ENCODE results near the gene NDUFS5.
"Not testable (repeated sequence)": the region's sequence is repeated elsewhere in the genome, so short reads cannot be mapped to it uniquely, and the experiment has no call there.

Gene NDUFS5

DNA sequence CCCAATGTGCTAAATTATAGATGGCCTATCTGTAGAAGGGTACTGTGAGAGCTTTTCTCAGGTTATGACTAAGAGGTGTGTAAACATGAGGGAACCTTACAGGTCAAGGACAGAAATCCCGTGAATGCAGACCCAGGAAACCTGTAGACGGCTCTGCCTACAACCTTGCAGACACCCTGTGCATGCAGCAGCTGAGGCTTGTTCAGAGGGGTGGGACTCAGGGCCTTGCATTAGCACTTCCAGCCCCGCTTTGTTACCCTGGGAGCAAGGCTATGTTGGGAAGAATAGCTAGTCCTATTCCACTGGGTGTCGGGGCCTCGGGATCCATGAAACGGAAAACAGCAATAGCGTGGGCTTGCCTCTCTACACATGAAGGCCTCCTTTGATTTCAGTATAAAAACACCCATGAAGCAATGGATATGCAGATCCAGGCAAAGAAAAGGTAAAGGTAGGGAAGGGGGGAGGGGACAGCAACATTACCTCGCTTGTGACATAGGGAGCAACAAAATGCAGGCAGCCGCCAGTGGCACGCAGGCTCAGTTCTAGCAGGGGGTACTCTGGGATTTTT lies 9.5 kb upstream of the NDUFS5 start:
- DNase-seq: no peak

DNA sequence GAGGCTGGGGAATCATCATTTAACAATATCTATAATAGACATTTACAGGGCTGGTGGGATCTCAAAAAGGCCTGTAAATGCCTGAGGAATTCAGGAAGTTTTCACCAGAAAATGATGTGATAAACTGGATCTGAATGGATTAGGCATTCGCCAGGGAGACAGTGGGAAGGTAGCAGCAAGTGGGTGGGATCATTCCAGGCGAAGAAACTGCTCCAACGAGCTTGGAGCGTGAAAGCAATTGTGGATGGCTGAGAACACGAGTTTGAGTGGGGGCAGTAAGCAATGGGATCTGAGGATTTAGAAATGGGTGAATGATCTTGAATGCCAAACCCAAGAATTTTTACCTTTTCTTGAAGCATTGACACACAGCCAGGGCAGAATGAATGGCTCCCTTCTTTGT lies 8.9 kb upstream of the NDUFS5 start:
- no peak for DNase-seq

DNA sequence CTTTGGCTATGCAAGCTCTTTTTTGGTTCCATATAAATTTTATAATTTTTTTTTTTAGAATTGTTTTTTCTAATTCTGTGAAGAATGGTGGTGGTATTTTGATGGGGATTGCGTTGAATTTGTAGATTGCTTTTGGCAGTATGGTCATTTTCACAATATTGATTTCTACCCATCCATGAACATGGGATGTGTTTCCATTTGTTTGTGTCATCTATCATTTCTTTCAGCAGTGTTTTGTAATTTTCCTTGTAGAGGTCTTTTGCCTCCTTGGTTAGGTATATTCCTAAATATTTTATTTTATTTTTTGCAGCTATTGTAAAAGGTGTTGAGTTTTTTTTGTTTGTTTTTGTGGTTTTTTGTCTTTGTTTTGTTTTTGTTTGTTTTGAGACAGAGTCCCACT lies 5.7 kb upstream of the NDUFS5 start:
- not testable (repeated sequence) for DNase-seq

DNA sequence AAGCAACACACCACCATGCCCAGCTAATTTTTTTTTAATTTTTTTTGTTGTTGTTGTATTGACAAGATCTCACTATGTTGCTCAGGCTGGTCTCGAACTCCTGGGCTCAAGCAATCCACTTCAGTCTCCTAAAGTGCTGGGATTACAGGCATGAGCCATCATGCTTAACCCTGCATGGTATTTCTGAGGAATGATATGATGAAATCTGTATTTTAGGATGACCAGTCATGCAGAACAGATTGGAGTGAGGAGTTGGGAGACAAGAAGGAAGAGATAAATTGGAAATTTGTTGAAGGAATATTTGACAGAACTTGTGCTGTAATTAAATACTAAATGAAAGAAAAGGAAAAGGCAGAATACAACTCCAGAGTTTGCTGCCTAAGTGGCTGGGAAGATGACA lies 4.7 kb upstream of the NDUFS5 start:
- no peak for DNase-seq

DNA sequence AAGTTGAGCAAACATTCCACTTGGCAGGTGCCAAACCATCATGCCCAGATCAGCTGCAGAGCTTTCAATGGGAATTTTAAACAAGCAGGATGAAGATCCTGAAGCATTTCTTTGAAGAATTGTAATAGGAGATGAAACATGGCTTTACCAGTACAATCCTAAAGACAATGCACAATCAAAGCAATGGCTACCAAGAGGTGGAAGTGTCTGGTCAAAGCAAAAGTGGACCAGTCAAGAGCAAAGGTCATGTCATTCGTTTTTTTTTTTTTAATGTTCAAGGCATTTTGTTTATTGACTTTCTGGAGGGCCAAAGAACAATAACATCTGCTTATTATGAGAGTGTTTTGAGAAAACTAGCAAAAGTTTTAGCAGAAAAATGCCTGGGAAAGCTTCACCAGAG lies 3.0 kb upstream of the NDUFS5 start:
- no peak for DNase-seq

DNA sequence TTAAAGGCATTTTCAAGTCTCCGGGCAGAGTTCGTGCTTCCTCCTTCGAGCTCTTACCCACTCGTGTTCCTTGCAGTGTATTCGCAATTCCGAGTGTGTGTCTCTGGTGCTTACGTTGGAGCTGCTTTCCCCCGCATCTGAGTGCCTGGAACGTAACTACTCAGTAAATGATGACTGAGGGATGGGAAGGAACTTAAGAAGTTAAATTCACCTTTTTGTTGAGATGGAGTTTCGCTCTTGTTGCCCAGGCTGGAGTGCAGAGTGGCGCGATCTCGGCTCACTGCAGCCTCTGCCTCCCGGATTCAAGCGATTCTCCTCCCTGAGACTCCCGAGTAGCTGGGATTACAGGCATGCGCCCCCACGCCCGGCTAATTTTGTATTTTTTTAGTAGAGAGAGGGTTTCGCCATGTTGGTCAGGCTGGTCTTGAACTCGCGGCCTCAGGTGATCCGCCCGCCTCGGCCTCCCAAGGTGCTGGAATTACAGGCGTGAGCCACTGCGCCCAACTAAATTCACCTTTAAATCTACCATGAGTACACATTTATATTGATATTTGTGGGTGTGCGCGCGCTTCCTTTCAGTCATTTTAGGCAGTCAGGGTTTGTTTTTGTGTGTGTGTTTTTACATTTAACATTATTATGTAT lies 837 bp downstream of the NDUFS5 start:
- DNase-seq: no peak

DNA sequence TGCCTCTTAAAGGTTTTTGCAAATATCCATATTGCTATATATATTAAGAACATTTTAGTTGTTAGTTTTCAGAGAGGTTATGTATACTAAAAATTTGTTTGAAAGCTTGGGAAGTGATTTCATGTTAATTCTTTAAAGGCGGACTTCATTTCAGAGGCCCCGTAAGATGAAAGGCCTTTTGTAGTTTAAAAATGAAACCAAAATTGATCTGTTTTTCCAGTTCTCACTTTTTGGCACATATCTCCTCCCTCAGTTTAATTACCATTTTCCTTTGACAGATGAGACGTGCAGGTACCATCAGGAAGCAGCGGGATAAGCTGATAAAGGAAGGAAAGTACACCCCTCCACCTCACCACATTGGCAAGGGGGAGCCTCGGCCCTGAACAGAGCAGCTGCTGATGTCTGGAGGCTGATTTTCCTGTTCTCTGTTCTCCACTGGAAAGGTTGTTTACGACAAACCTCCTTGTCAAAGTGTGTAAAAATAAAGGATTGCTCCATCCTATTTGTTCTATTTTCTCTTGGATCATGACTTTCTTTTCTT lies 8.0 kb downstream of the NDUFS5 start:
- no peak for DNase-seq

DNA sequence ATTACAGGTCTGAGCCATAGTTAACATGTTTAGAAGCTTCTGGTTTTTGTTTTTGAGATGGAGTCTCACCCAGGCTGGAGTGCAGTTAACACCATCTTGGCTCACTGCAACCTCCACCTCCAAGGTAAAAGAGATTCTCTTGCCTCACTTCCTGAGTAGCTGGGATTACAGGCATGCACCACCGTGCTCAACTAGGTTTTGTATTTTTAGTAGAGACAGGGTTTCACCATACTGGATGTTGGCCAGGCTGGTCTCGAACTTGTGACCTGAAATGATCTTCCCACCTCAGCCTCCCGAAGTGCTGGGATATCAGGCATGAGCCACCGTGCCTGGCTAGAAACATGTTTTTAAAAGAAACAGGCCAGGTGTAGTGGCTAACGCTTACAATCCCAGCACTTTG lies 10.5 kb downstream of the NDUFS5 start:
- DNase-seq: no peak

DNA sequence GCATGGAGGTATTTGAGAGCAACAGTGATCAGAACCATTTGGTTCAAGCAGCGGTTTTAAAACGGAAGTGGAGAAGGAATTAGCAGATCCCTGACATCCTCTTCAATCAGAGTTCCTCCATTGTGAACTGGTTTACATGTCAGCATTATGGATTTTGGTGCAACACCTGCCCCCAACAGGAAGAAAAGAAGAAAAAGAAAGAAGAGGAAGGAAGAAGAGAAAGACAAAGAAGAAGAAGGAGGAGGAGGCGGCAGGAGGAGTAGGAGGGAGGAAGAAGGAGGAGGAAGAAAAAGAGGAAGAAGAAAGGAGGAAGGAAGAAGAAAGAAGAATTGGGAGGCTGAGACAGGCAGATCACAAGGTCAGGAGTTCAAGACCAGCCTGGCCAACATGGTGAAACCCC lies 17.4 kb downstream of the NDUFS5 start:
- no peak for DNase-seq

DNA sequence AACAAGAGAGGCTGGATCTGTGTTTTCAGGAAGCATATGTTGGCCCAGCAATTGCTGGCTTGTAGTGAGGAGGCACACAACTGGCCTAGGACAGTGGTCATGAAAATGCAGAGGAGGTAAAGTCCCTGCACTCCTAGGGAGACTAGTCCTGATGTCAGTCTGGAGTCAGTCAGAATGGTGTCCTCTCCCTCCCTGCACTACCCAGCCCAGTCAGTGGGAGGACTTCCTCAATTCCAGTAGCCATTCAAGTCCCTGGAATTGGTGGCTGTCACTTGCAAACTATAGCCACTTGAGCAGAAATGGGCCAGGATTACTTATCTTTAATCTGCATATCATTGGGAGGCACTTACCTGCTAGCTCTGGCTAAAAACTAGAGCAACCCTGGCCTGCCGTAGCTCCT lies 18.6 kb downstream of the NDUFS5 start:
- DNase-seq: no peak

DNA sequence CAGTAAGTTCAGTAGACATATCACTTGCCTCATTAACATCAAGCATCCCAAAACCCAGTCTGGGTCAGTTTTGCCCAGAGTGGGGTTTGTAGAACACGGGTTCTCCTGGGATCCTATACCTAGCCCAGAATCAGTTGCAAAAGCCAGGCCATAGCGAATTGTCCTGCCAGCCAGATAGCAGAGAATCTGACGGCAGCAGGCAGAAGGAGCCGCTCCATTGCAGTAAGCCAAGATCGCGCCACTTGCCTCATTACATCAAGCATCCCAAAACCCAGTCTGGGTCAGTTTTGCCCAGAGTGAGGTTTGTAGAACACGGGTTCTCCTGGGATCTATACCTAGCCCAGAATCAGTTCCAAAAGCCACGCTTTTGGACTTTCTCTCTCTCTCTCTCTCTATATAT lies 19.1 kb downstream of the NDUFS5 start:
- DNase-seq: no peak

DNA sequence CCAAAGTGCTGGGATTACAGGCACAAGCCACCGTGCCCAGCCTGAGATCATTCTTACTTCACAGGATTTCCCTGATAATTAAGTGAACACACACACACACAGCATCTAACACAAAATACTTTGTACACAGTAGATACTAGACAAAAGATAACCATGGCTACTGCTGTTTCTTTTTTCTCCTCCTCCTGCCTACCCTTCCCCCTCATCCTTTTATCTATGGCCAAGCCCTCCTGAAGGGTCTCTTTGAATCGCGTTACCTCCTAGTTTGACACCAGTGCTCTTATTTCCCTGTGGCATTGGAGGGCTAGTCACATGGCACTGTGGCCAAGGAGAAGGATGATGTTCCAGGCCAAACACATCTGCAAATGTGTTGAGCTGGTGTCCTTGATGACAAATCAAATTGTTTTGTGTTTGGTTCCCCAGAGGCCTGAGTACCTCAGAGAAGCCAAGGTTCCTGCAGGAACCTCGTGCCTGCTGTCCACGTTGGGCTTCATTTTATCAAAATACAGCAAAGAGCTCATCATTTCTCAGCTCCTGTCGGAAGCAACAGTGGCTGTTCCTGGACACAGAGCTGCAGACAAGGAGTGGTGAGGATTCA lies 20.6 kb downstream of the NDUFS5 start:
- no peak for DNase-seq

DNA sequence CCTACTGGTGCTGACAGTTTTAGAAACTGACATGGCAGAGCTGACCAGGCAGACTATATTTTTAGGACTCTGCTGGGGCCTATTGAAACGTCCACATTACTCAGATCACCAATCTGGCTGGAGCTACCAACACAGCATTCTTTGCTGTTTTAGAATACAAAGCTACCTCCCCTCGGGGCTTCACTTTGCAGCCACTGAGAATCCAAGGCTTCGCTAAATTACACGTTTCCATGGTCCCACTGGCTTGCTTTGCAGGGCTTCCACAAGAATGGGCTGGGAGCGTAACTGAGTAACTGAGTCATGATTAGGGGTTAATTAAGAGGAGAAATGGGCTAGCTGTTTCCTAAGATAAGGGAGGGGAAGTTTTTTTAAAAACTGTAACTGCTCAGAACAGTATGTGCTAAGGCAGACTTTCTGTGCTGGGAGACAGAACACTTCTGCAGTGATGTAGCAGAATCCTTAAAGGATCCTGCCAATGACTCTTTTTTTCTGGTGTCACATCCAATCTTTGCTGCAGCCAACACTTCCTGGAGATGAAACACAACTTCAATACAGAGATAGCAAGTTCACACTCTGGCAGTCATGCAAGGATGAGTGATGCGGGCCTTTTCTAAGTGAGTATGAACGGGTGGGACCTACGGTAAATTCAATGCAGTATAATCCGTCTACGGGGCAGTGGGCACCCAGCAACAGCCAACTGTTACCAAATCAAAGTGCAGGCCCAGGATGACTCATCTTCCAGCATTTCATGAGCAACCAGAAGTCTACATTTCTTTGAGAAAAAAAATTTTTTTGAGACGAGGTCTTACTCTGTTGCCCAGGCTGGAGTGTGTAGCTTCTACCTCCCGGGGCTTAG lies 21.5 kb downstream of the NDUFS5 start:
- no peak for DNase-seq

DNA sequence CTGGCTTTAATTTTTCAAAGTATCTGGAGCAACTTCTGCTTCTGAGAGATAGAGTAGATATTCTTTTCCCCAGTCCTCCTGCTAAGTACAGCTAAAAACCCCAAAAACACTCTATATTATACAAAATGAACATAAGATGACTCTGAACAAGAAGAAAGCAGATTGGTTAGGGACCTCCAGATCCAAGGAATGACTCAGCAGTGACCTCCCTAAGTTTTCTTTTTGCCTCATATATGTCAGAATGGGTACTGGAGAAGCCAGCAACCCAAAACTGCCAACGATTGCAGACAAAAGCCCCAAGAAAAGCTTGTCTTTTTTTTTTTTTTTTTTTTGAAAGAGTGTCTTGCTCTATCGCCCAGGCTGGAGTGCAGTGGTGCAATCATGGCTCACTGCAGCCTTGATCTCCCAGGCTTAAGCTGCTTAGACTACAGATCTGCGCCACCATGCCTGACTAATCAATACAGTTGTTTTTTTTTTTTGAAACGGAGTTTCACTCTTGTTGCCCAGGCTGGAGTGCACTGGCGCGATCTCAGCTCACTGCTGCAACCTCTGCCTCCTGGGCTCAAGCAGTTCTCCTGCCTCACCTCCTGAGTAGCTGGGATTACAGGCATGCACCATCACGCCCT lies 22.7 kb downstream of the NDUFS5 start:
- no peak for DNase-seq

DNA sequence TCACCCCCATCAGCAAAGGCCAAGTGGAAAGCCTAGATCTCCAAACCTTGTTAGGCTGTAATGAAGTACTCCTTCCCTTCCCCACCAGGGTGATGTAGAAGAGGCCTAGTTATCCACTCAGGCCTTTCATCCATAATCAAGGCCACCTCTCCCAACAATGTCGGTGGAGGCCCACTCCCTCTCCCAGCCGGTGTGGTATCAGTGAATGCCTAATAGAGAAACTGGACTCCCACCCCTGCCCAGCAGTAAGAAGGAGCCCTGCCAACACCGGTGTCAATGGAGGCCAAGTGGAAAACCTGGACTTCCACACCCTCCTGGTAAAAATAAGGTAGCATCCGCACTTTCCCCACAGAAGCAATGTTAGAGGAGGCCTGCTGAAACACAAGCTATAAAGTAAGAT lies 23.9 kb downstream of the NDUFS5 start:
- no peak for DNase-seq

DNA sequence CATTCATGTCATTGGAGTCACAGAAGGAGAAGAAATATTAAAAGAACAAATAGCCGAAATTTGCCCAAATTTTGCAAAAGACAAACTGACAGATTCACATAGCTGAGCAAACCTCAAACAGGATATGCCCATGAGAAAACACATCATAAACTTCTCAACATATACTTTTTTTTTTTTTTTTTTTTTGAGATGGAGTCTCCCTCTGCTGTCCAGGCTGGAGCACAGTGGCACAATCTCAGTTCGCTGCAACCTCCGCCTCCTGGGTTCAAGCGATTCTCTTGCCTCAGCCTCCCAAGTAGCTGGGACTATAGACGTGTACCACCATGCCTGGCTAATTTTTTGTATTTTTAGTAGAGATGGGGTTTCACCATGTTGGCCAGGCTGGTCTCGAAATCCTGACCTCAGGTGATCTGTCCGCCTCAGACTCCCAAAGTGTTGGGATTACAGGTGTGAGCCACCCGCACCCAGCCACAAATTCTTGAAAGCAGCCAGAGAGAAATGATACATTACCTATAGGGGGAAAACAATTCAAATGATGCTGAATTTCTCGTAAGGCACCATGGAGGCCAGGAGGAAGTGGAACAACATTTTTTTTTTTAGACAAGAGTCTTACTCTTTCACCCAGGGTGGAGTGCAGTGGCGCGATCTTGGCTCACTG lies 25.2 kb downstream of the NDUFS5 start:
- DNase-seq: not testable (repeated sequence)

DNA sequence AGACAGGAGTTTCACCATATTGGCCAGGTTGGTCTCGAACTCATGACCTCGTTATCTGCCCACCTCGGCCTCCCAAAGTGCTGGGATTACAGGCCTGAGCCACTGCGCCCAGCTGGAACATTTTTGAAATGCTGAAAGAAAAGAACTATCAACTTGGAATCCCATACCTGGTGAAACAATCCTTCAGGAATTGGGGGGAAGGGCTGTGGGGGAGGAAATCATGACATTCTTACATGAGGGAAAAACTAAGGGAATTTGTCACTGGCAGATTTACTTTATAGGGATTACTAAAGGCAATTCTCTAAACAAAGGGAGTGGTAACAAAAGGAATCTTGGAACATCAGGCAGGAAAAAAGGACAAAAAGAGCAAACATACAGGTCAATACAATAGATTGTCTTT lies 25.8 kb downstream of the NDUFS5 start:
- no peak for DNase-seq

DNA sequence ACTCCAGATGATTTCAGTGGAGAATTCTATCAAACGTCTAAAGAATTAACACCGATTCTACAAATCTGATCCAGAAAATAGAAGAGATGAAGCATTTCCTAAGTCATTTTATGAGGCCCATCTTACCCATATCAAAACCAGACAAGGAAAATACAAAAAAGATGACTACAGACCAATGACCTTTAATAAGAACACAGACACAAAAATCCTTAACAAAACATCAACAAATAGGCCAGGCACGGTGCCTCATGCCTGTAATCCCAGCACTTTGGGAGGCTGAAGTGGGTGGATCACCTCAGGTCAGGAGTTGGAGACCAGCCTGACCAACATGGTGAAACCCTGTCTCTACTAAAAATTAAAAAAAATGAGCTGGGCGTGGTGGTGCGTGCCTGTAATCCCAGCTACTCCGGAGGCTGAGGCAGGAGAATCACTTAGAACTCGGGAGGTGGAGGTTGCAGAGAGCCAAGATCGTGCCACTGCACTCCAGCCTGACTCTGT lies 29.1 kb downstream of the NDUFS5 start:
- DNase-seq: not testable (repeated sequence)

DNA sequence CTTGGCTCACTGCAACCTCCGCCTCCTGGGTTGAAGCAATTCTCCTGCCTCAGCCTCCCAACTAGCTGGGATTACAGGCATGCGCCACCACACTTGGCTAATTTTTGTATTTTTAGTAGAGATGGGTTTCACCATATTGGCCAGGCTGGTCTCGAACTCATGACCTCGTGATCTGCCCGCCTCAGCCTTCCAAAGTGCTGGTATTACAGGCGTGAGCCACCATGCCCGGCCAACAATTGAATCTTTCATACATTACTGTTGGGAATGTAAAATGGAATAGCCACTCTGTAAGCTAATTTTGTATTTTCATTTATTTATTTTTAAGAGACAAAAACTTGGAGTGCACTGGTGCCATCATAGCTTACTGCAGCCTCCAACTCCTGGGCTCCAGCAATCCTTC lies 35.4 kb downstream of the NDUFS5 start:
- not testable (repeated sequence) for DNase-seq

DNA sequence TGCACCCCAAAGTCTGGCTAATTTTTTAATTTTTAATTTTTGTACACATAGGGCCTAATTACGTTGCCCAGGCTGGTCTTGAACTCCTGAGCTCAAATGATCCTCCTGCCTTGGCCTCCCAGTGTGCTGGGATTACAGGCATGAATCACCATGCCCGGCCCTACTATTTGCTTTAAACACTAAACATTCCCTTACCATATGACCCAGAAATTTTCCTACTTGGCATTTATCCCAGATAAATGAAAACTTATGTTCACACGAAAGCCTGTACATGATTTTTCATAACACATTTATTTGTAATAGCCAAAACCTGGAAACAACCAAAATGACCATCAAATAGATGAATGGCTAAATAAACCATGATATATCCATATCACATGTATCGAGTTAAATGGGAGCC lies 35.8 kb downstream of the NDUFS5 start:
- no peak for DNase-seq

DNA sequence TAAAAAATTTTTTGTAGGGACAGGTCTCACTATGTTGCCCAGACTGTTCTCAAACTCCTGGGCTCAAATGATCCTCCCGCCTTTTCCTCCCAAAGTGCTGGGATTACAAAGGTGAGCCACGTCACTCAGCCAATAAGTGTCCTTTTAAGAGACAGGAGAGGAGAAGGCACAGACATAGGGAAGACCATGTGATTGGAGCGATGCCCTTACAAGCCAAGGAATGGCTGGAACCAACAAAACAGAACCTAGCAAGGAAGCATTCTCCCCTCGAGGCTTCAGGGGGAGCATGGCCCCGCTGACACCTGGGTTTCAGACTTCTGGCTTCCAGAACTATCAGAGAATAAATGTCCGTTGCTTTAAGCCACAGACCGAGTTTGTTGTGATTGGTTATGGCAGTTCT lies 37.0 kb downstream of the NDUFS5 start:
- no peak for DNase-seq

DNA sequence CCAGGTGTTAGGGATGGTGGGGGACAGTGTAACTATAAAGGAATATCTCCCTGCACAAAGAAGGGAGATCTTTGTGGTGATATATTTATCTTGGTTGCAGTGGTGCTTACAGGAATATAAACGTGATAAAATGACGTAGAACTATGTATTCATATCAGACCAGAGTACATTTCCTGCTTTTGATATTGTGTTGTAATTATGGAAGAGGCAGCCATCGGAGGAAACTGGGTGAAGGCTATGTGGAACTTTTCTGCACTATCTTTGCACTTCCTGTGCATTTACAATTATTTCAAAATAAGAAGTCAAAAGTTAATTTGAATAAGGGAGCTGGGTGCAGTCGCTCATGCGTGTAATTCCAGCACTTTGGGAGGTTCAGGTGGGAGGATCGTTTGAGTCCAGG lies 37.6 kb downstream of the NDUFS5 start:
- no peak for DNase-seq

All from activated CD4-positive, CD25-positive, alpha-beta regulatory T cell (primary cell).